Thyroid gland (tissue), 4 donors: Measurements from ENCODE around the gene PBX2.

Source experiments
- CTCF ChIP-seq, 6 experiments: fragments of 200-600 bp in 3 of 6; fragments of 450-650 bp in 3 of 6; sonication (generic) in 3 of 6; IDR thresholded peaks; one replicate each; pipeline ENCODE4 v1.5.1; 2016 to 2019; ENCODE audit warnings: antibody characterized with exemption in 6 of 6, mild to moderate bottlenecking in 2 of 6, inconsistent platforms in 1 of 6, moderate library complexity in 1 of 6
- POLR2A ChIP-seq, 2 donors: fragments of 450-650 bp; IDR thresholded peaks; one replicate each; pipeline ENCODE4 v1.6.1; 2017; ENCODE audit warnings: antibody characterized with exemption in 2 of 2, mild to moderate bottlenecking in 2 of 2, moderate library complexity in 1 of 2

GRCh38 chr6:32194825-32195651, 5.0 kb upstream of the PBX2 start:
- peak in 1 of 2 donors; percentile 86 for TF ChIP-seq POLR2A (IDR thresholded peaks at IDR 0.05)
- TF ChIP-seq CTCF (IDR thresholded peaks at IDR 0.05): peak in 5 of 6 experiments; percentile 18 to 74 (median 49)
